Ovary (tissue), 3 donors: ENCODE measurements around the gene SLIT1.

ENCODE experiments used
- EP300 ChIP-seq: sonication (generic); formaldehyde crosslinking; IDR thresholded peaks from one replicate; pipeline ENCODE4 v1.6.1; 2017; ENCODE audit warnings: antibody characterized with exemption
- POLR2A ChIP-seq: fragments of 450-650 bp; IDR thresholded peaks from one replicate; pipeline ENCODE4 v1.6.1; 2017; ENCODE audit warnings: antibody characterized with exemption, mild to moderate bottlenecking, moderate library complexity
- TF ChIP-seq, protein P1 (sequence below), 3 donors: fragments of 450-650 bp in 2 of 3; fragments of 200-600 bp in 1 of 3; IDR thresholded peaks; one replicate each; pipeline versions ENCODE4 v1.5.1 to v1.8.0; 2016 to 2022; ENCODE audit warnings: antibody characterized with exemption in 3 of 3, mild to moderate bottlenecking in 1 of 3
- donor health status: DM: no; HTN: no; CAD: no.

DNA sequence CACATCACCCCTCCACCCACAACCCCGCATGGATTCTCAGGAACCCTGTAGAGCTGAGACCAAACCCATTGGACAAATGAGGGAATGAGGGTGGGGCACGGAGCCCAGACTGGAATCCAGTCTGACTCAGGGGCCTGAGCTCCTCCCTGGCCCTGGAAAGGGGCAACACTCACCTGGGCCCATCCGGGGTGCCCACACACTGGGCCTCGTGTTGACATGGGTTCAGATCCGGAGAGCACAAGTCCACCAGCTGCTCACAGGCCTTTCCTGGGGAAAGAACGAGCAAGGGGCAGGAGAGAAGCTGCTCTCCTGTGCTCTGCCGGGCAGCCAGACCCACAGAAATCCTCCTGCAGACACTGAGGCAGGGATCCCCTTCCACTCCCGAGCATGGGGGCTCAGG lies 172.2 kb downstream of the SLIT1 start:
- TF ChIP-seq, protein P1, sequence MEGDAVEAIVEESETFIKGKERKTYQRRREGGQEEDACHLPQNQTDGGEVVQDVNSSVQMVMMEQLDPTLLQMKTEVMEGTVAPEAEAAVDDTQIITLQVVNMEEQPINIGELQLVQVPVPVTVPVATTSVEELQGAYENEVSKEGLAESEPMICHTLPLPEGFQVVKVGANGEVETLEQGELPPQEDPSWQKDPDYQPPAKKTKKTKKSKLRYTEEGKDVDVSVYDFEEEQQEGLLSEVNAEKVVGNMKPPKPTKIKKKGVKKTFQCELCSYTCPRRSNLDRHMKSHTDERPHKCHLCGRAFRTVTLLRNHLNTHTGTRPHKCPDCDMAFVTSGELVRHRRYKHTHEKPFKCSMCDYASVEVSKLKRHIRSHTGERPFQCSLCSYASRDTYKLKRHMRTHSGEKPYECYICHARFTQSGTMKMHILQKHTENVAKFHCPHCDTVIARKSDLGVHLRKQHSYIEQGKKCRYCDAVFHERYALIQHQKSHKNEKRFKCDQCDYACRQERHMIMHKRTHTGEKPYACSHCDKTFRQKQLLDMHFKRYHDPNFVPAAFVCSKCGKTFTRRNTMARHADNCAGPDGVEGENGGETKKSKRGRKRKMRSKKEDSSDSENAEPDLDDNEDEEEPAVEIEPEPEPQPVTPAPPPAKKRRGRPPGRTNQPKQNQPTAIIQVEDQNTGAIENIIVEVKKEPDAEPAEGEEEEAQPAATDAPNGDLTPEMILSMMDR (IDR thresholded peaks at IDR 0.05), result no peak
- TF ChIP-seq POLR2A, result no peak
- TF ChIP-seq EP300, result no peak
